ENCODE results near the gene SPRR2A.

DNA sequence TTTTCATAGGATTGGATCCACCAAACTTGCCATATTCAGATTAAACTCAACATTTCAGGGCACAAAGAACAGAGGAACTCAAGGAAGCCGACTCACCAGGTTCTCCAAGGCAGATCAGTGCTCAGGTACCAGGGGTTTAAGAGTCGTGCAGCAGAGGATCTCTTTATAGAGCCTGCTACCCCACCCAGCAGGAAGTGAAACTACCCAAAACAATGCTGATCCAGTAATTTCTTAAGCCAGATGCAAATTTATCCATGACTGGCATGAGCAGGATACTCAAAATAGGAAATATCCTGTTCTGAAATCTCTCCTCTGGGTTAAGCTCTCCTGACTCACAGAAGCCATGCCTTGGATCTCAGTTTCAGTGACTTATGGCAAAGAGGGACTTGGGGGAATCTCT, at the start of gene SPRR2A:
- TF ChIP-seq CTCF (CRISPR knock-in tag; IDR thresholded peaks at IDR 0.05) (no peak), ZNF263 (CRISPR knock-in tag; IDR thresholded peaks at IDR 0.05) (no peak)

Data from HepG2 (cell line).